T-helper 2 cell treated with Interferon-gamma antibody and Interleukin-4, amounts not matched to agents 100 ng/mL and 5 ng/mL, for 36 hours (primary cell): ENCODE measurements around the gene DYNC2H1. TPM values are rescaled to one million over a fixed set of nuclear protein-coding genes. Genes with fewer than 3 reads are reported as not detected.

Experiments
- intact Hi-C: fragments of 100-400 bp; cut with micrococcal nuclease; formaldehyde crosslinking; loops from one replicate; pipeline ENCODE4 v1.15.1; 2023
- total RNA-seq: library from RNA; stranded (reverse); gene quantifications from 2 replicates; pipeline ENCODE4 v1.2.3, GENCODE V29; 2022

The DYNC2H1 gene
- total RNA-seq, 1 donor from 2014 or later, result 0.70 TPM

- intact Hi-C loops, result no loop called here
Observed at GRCh38 chr11:103441021-103441420, 331.8 kb downstream of the DYNC2H1 start.

DNA sequence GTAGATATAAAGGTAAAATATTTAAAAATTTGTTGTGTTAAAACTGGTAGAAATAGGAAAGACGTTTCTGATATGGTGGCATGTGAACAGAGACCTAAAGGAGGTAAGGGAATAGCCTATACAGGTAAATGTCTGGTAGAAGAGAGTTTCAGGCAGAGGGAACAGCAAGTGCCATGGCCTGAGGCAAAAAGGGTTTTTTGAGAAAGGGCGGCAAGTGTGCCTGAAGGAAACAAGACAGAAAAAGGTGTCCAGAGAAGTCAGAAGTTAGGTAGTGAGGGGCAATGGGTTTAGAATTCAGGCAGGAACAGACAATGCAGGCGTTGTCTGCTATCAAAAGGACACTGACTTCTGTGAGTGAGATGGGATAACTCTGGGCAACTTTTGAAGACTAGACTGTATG, 339.7 kb downstream of the DYNC2H1 start:
- intact Hi-C loops, result no loop called here

DNA sequence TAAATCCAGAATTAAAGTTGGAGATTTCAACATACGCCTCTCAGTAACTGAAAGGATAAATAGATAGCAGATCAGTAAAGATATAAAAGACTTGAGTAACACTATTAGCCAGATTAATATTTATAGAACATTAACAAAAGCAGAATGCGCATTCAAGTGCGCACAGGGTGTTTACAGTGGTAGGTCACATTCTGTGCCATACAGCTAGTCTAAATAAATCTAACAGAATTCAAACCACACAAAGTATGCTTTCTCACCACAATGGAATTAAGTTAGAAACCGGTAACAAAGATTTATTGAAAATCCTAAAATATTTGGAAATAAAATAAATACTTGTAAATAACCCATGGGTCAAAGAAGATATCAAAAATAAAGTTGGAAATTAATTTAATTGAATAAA, 341.0 kb downstream of the DYNC2H1 start:
- intact Hi-C loops, result no loop called here

DNA sequence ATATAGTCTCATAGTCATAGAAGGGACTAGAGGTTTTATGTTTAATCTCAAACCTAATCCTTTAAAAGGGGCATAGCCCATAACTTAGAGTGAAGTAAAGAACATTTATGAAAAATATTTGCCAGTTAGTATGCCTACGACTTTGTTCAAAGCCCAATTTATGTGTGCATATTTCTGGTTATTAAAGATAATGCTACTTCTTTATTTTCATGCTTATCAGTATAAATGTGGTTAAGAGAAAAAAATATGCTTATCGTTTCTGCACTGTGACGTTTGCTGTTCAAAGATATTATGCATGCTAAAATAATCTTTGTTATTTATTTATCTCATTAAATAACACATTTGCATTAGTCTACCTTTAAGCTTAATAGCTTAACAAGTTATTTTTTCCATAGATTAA, 343.9 kb downstream of the DYNC2H1 start:
- intact Hi-C loops, result no loop called here

- intact Hi-C loops, result no loop called here
Observed at GRCh38 chr11:103453915-103454709, 344.9 kb downstream of the DYNC2H1 start.

GRCh38 chr11:103464420-103464819, 355.2 kb downstream of the DYNC2H1 start:
- intact Hi-C loops, result no loop called here

DNA sequence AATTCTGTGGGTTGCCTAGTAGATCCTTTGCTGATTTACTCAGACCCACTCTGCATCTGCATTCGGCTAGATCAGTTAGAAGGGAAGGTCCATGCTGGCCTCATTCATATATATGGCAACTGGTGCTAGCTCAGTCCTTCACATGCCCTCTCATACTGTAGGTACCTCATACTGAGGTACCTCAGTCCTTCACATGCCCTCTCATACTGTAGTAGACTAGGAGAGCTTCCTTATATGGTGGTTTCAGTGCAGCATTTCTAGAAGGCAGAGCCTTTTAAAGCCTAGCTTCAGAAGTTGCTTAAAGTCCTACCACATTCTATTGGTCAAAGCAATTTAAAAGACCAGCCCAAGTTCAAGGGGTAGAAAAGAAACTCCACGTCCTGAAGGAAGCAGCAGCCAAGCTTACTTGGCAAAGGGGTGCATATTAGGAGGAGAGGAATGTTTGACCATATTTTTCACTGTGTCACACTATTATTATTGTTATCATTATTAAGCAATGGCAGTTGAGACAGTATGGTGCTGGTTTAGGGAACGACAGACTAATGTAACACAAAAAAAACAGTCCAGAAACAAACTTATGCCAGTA, 356.4 kb downstream of the DYNC2H1 start:
- intact Hi-C loops, result loop anchor here (2.0 kb wide), 1 partner anchor 63 kb away; no protein-coding TSS in a partner anchor

GRCh38 chr11:103471546-103471945, 362.3 kb downstream of the DYNC2H1 start:
- intact Hi-C loops, result no loop called here

- intact Hi-C loops, result no loop called here
Observed at GRCh38 chr11:103476874-103477273, 367.6 kb downstream of the DYNC2H1 start.

DNA sequence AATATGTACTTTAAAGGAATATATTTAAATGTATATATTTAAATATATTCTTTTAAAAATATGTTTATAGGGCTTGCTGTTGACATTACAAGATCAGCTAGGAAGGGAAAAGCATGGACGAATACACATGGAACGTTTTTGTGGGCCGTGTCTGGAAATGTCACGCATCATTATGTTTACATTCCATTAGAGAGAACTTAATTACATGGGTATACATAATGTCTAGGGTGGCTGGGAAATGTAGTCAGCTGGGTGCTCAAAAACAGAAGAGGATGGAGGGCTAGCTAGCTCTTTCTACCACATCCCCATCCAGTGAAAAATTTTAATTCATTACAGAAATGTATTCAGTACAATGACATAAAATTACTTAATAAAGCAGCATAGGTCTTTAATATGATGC, 371.2 kb downstream of the DYNC2H1 start:
- intact Hi-C loops, result no loop called here

GRCh38 chr11:103483996-103484395, 374.8 kb downstream of the DYNC2H1 start:
- intact Hi-C loops, result no loop called here

DNA sequence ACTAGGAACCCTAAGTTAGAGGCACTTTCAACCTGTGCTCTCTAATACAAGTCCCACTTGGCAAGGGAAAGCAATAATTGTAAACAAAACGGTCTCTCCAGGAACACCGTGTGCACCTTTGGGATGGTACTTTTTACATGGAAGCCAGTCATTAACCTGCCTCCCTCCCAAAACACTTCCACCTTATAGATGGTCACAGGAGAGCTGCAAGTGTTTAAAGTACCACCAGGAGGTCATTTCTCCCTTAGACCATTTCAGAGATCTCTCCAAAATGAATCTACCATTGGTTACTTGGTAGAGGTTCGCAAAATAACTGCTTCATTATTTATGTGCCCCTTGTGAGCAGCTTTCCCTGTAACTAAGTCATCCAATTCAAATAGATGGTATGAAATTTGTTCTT, 375.3 kb downstream of the DYNC2H1 start:
- intact Hi-C loops, result no loop called here

- intact Hi-C loops, result no loop called here
Observed at GRCh38 chr11:103486604-103487003, 377.4 kb downstream of the DYNC2H1 start.

GRCh38 chr11:103487113-103487512, 377.9 kb downstream of the DYNC2H1 start:
- intact Hi-C loops, result no loop called here

DNA sequence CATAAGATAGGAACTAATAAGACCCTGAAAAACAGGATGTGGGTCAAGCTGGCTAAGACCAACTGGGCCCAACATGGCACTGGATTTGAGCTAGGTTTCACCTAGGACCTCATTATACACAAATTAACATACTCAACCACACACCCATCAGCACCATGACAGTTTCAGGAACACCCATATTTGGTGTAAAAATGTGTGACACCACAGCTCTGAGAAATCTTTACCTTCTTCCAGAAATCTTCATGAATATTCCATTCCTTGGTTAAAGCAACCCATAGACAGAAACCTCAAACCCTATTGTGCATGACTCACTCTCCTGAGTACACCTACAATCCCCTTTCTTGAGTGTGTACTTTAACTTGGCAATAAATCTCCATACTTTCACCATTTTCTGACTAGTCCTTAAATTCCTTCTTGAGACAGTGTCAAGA, 378.8 kb downstream of the DYNC2H1 start:
- intact Hi-C loops, result no loop called here

DNA sequence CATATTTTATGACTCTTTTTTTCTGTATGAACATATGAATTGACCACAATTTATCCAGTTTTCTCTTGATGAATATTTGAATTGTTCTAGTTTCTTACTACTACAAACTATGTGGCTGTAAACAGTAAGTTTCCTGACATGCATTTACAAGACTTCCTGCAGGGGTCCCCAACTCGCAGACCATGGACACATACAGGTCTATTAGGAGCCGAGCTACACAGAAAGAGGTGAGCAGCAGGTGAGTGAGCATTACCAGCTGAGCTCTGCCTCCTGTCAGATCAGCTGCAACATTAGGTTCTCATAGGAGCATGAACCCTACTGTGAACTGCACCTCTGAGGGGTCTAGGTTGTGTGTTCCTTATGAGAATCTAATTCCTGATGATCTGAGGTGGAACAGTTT, 379.4 kb downstream of the DYNC2H1 start:
- intact Hi-C loops, result no loop called here

- intact Hi-C loops, result no loop called here
Observed at GRCh38 chr11:103491777-103492176, 382.6 kb downstream of the DYNC2H1 start.

GRCh38 chr11:103494491-103494890, 385.3 kb downstream of the DYNC2H1 start:
- intact Hi-C loops, result no loop called here

GRCh38 chr11:103497268-103497667, 388.0 kb downstream of the DYNC2H1 start:
- intact Hi-C loops, result no loop called here

DNA sequence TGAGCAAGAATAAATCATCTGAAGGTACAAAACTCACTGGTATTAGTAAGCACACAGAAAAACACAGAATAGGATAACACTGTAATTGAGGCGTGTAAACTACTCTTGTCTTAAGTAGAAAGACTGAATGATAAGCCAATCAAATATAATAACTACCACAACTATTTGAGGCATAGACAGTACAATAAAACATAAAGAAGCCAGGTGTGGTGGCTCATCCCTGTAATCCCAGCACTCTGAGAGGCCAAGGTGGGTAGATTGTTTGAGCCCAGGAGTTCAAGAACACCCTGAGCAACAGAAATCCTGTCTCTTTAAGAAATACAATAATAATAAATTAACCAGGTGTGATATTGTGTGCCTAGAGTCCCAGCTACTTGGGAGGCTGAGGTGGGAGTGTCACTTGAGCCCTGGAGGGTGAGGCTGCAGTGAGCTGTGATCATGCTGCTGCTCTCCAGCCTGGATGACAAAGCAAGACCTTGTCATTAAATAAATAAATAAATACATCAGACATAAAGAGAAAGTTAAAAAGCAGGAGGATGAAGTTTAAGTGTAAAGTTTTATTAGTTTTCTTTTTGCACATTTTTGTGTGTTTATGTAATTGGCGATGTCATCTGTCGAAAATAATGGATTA, 390.6 kb downstream of the DYNC2H1 start:
- intact Hi-C loops, result no loop called here

DNA sequence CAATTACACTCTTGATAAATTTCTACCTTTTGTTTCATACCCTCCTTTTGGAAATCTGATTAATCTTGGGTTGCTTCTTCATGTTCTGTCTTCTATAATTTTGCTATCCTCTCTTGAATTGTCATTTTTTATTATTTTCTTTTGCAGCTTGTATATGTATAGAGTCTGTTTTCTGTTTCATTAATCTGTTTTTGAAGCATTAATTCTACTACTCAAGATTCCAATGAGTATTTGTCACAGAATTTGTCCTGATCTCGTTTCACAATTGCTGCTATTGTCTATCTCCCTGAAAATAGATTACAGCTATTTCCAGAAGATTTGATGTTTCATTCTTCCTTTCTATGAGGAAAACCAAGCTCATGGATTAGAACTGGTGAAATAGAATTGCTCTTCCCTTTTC, 406.1 kb downstream of the DYNC2H1 start:
- intact Hi-C loops, result no loop called here

DNA sequence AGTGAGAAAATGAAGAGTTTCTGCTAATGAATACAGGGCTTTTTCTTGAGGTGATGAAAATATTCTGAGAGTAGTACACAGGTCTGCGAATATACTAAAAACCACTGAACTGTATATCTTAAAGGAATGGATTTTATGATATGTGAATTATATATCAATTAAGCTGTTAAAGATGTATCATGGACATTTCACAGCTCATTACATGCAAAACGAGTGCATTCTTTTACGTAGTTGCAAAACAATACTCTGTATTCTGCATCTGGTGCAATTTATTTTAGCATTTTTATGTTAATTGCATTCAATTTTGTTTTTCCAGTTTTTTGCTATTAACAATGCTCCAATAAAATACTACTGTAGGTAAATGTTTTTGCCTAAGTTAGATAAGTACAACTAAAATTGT, 411.6 kb downstream of the DYNC2H1 start:
- intact Hi-C loops, result no loop called here

DNA sequence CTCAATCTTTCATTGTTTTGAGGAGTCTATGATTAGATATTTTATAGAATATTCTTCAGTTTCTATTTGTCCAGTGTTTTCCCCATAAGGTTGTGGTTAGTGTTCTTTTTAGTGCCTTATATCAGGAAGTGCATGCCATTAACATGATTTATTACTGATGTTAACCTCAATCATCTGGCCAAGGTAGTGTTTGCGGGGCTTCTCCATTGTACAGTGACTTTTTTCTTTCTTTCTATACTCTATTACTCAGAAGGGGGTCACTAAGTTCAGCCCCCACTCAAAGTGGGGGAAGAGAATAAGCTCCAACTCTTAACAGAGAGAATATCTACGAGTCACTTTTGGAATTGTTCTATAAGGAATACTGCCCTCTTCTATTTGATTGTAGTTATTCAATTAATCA, 415.8 kb downstream of the DYNC2H1 start:
- intact Hi-C loops, result no loop called here
